Astrocyte of the spinal cord (primary cell): ENCODE results near the gene ARHGAP29.

Experiments used
- DNase-seq: peaks from one replicate; pipeline ENCODE4 v3.0.0; 2011; ENCODE audit warnings: low read depth, low spot score
- H3K4me3 ChIP-seq: 2 replicates; pipeline ENCODE4 v1.5.1; 2011; ENCODE audit warnings: low read depth, mild to moderate bottlenecking, low read length, moderate library complexity
- CTCF ChIP-seq: IDR thresholded peaks from 2 replicates; pipeline ENCODE4 v1.5.1; 2012; ENCODE audit warnings: low read depth, mild to moderate bottlenecking, low read length, inconsistent platforms
- in situ Hi-C: cut with HindIII; loops from 2 replicates; pipeline ENCODE4 v1.10.0; 2017; ENCODE audit warnings: low sequenced_read_pairs

The ARHGAP29 gene

GRCh38 chr1:94122201-94122970 lies 115.0 kb downstream of the ARHGAP29 start:
- H3K4me3 ChIP-seq: no peak overlapping the region
- TF ChIP-seq CTCF: no peak
- peak; percentile 69 for DNase-seq
- in situ Hi-C loops: no loop called here
